Measurements from ENCODE around the gene CPXM1.
"Not testable (repeated sequence)": the region's sequence is repeated elsewhere in the genome, so short reads cannot be mapped to it uniquely, and the experiment has no call there.

DNA sequence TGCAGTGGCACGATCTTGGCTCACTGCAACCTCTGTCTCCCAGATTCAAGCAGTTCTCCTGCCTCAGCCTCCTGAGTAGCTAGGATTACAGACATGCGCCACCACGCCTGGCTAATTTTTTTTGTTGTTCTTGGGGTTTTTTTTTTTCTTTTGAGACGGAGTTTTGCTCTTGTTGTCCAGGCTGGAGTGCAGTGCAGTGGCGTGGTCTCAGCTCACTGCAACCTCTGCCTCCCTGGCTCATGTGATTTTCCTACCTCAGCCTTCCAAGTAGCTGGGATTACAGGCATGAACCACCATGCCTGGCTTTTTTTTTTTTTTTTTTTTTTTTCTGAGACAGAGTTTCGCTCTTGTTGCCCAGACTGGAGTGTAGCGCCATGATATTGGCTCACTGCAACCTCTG is 30.8 kb upstream of the CPXM1 start:
- not testable (repeated sequence) for TF ChIP-seq CTCF (IDR thresholded peaks at IDR 0.05 in 2 of 3, conservative IDR thresholded peaks at IDR 0.05 in 1 of 3; ENCODE audit: insufficient read depth in 2 of 3, low read depth in 1 of 3, low read length in 3 of 3); DNMT1 (IDR thresholded peaks at IDR 0.05); HDAC2 (IDR thresholded peaks at IDR 0.05)

Data from K562 (cell line).